HepG2 (cell line): Measurements from ENCODE around the gene B3GNT7.

Experiments used
- CENPBD1 ChIP-seq: sonication (generic); formaldehyde crosslinking; IDR thresholded peaks from 2 replicates; pipeline ENCODE4 v1.8.0; 2022; ENCODE audit warnings: missing genetic modification reagents, low read depth, mild to moderate bottlenecking, borderline replicate concordance
- FOXK2 ChIP-seq: fragments of 450-650 bp; IDR thresholded peaks from 2 replicates; pipeline ENCODE4 v1.6.1; 2016
- PATZ1 ChIP-seq: sonication (generic); formaldehyde crosslinking; IDR thresholded peaks from 2 replicates; pipeline ENCODE4 v1.4.0; 2020; ENCODE audit warnings: missing genetic modification reagents
- SETDB1 ChIP-seq: sonication (generic); formaldehyde crosslinking; IDR thresholded peaks from 2 replicates; pipeline ENCODE4 v1.5.1; 2020; ENCODE audit warnings: missing genetic modification reagents, mild to moderate bottlenecking, borderline replicate concordance
- SNAPC2 ChIP-seq: sonication (generic); formaldehyde crosslinking; IDR thresholded peaks from 2 replicates; pipeline ENCODE4 v1.8.1; 2022; ENCODE audit warnings: mild to moderate bottlenecking, missing genetic modification reagents
- SP4 ChIP-seq: sonication (generic); formaldehyde crosslinking; IDR thresholded peaks from 2 replicates; pipeline ENCODE4 v1.8.1; 2023; ENCODE audit warnings: mild to moderate bottlenecking, missing genetic modification reagents
- TBP ChIP-seq: sonication (generic); formaldehyde crosslinking; IDR thresholded peaks from 2 replicates; pipeline ENCODE4 v1.5.0; 2020; ENCODE audit warnings: missing genetic modification reagents
- ZBTB42 ChIP-seq: sonication (generic); formaldehyde crosslinking; IDR thresholded peaks from 2 replicates; pipeline ENCODE4 v1.5.0; 2020; ENCODE audit warnings: mild to moderate bottlenecking, missing genetic modification reagents
- ZNF639 ChIP-seq: conservative IDR thresholded peaks from 2 replicates; pipeline ENCODE4 v1.6.1; 2018; ENCODE audit warnings: missing genetic modification reagents

GRCh38 chr2:231409776-231410175 lies 14.3 kb downstream of the B3GNT7 start:
- TF ChIP-seq SNAPC2 (CRISPR knock-in tag), result no peak
- no peak for TF ChIP-seq SETDB1 (CRISPR knock-in tag)
- TF ChIP-seq FOXK2, result no peak
- TF ChIP-seq ZNF639 (CRISPR knock-in tag), result no peak
- TF ChIP-seq SP4, result no peak
- no peak for TF ChIP-seq TBP (CRISPR knock-in tag)
- TF ChIP-seq ZBTB42 (CRISPR knock-in tag), result no peak
- TF ChIP-seq PATZ1 (CRISPR knock-in tag), result no peak
- TF ChIP-seq CENPBD1, result no peak
